Activated naive CD4-positive, alpha-beta T cell treated with anti-CD3 and anti-CD28 coated beads for 36 hours (primary cell): Measurements from ENCODE around the gene OTOP1. TPM values are rescaled to one million over a fixed set of nuclear protein-coding genes. Genes with fewer than 3 reads are reported as not detected.
"Not testable (repeated sequence)": the region's sequence is repeated elsewhere in the genome, so short reads cannot be mapped to it uniquely, and the experiment has no call there.

Source experiments
- CTCF ChIA-PET: fragments of 350-600 bp; sonication (Branson Sonifier 250); formaldehyde crosslinking; loops from one replicate; lab custom pipeline; 2021; ENCODE audit warnings: antibody characterized with exemption; lab: Charles Lee
- DNase-seq: peaks from one replicate; pipeline ENCODE4 v3.0.0-alpha.2; 2020
- H3K27ac Mint-ChIP-seq: one replicate; pipeline ENCODE4 v1.8.0; 2021; ENCODE audit warnings: mild to moderate bottlenecking, mixed read lengths
- H3K27me3 Mint-ChIP-seq: one replicate; pipeline ENCODE4 v1.8.0; 2021; ENCODE audit warnings: low read depth, mixed read lengths
- H3K36me3 Mint-ChIP-seq: one replicate; pipeline ENCODE4 v1.8.0; 2021; ENCODE audit warnings: low read depth, mixed read lengths
- H3K4me1 Mint-ChIP-seq: one replicate; pipeline ENCODE4 v1.8.0; 2021; ENCODE audit warnings: low read depth, mixed read lengths
- H3K4me3 Mint-ChIP-seq: one replicate; pipeline ENCODE4 v1.8.0; 2021; ENCODE audit warnings: mild to moderate bottlenecking, moderate library complexity, mixed read lengths
- H3K9me3 Mint-ChIP-seq: one replicate; pipeline ENCODE4 v1.8.0; 2021; ENCODE audit warnings: mixed read lengths
- intact Hi-C: fragments of 100-400 bp; cut with micrococcal nuclease; formaldehyde crosslinking; loops from one replicate; pipeline ENCODE4 v1.15.1; 2023
- total RNA-seq, 2 experiments: library from RNA; stranded (reverse); gene quantifications; one replicate each; pipeline ENCODE4 v1.2.3, GENCODE V29; 2021

OTOP1 gene
- total RNA-seq, 2 experiments from 2014 or later = not detected

DNA sequence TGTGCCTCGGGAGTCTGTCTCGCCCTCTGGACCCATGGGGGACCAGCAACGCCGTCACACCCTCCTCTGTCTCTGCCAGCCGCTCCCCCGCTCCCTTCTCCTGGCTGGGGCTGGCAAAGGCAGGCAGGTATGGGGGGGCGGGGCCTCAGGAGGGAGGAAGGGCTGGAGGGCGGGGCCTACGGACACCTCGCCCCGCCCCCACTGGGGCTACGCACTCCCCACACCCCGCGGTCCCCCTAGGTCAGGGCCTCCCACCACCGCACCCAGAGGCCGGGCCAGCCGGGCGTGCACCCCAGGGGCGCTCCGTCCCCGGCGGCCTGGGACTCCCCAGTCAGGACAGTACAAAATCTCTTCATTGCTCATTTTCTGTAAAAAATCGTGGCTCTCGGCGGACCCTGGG, 84.0 kb downstream of the OTOP1 start:
- H3K36me3 Mint-ChIP-seq, H3K9me3 Mint-ChIP-seq, H3K4me3 Mint-ChIP-seq, H3K27me3 Mint-ChIP-seq, H3K27ac Mint-ChIP-seq, CTCF ChIA-PET, H3K4me1 Mint-ChIP-seq, DNase-seq: not testable (repeated sequence)
- intact Hi-C loops = loop anchor here (10.0 kb wide), 1 partner anchor 158 kb away; no protein-coding TSS in a partner anchor

DNA sequence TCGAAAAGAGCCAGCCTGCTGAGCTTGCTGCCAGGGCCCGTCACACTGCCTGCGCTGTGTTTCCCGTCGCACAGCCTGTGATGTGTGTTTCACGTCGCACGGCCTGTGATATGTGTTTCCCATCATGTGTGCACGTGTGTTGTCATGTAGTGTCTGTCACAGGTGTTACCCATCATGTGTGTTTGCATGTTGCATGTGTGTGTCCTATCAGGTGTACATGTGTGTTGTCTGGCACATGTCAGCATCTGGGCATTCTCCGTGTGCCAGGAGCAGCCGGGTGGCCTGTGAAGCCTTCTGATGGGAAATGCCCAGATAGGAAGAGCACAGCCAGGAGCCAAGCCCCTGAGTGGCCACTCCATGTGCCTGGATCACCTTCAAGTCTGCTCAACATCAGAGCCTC, 85.5 kb downstream of the OTOP1 start:
- H3K4me1 Mint-ChIP-seq, H3K27ac Mint-ChIP-seq, H3K9me3 Mint-ChIP-seq, DNase-seq, H3K36me3 Mint-ChIP-seq, H3K4me3 Mint-ChIP-seq, H3K27me3 Mint-ChIP-seq, CTCF ChIA-PET: not testable (repeated sequence)
- intact Hi-C loops = loop anchor here (10.0 kb wide), 1 partner anchor 156 kb away; no protein-coding TSS in a partner anchor

Other genes with a start within 250 kb of the OTOP1 start
- gene TMEM128, start 21.3 kb upstream of the OTOP1 start, total RNA-seq = 10 to 100 TPM; 21.7 to 22.0 TPM
- gene LYAR, start 63.2 kb upstream of the OTOP1 start, total RNA-seq = 10 to 100 TPM; 42.3 to 42.4 TPM
- 1 to 10 TPM; 4.2 to 4.5 TPM for gene ZBTB49, start 63.3 kb upstream of the OTOP1 start, total RNA-seq
- 1 to 10 TPM; 1.9 to 2.1 TPM for gene NSG1, start 160.2 kb upstream of the OTOP1 start, total RNA-seq